H1 (cell line): ENCODE data around the gene KCTD8. TPM values are rescaled to one million over a fixed set of nuclear protein-coding genes. Genes with fewer than 3 reads are reported as not detected.

Source experiments
- CTCF ChIA-PET: fragments of 300-600 bp; sonication (Branson Sonifier 250); formaldehyde crosslinking; loops from one replicate; lab custom pipeline; 2021; ENCODE audit not compliant: partially characterized antibody; lab: Charles Lee
- POLR2A ChIA-PET: fragments of 300-600 bp; sonication (Branson Sonifier 250); formaldehyde crosslinking; loops from one replicate; lab custom pipeline; 2021; ENCODE audit warnings: inconsistent platforms; ENCODE audit not compliant: partially characterized antibody; lab: Charles Lee
- DNase-seq, 2 experiments: peaks; one replicate each; pipeline versions ENCODE4 v3.0.0 to v3.0.0-alpha.2; 2010 to 2022; ENCODE audit warnings: low spot score in 2 of 2, low read depth in 1 of 2, mixed read lengths in 1 of 2
- FAIRE-seq: peaks from 2 replicates; lab custom pipeline; 2011; peaks lifted over from hg19 to GRCh38; lab: Jason Lieb, UNC
- H2AFZ ChIP-seq: 2 replicates; pipeline ENCODE4 v1.8.1; 2012; ENCODE audit warnings: low read length, inconsistent platforms
- H2AK5ac ChIP-seq: 2 replicates; pipeline ENCODE4 v1.6.1; 2013; ENCODE audit warnings: low read depth, low read length
- H2BK120ac ChIP-seq: replicated peaks from 2 replicates; pipeline ENCODE3; 2013; ENCODE audit warnings: low read depth, low read length, inconsistent platforms
- H2BK12ac ChIP-seq: 2 replicates; pipeline ENCODE4 v1.6.1; 2013; ENCODE audit warnings: low read depth, low read length
- H2BK15ac ChIP-seq: 2 replicates; pipeline ENCODE4 v1.6.1; 2013; ENCODE audit warnings: low read length
- H2BK20ac ChIP-seq: 2 replicates; pipeline ENCODE4 v1.6.1; 2013; ENCODE audit warnings: low read length
- H2BK5ac ChIP-seq: 2 replicates; pipeline ENCODE4 v1.6.1; 2013; ENCODE audit warnings: low read depth, low read length
- H3K14ac ChIP-seq: 2 replicates; pipeline ENCODE4 v1.6.1; 2013; ENCODE audit warnings: inconsistent platforms; ENCODE audit not compliant: insufficient read length
- H3K18ac ChIP-seq: 2 replicates; pipeline ENCODE4 v1.6.1; 2013; ENCODE audit warnings: low read length; ENCODE audit errors: extremely low read depth
- H3K23ac ChIP-seq: 2 replicates; pipeline ENCODE4 v1.6.1; 2013; ENCODE audit warnings: inconsistent platforms; ENCODE audit not compliant: insufficient read length
- H3K23me2 ChIP-seq: 2 replicates; pipeline ENCODE4 v1.6.1; 2013; ENCODE audit warnings: low read depth, low read length
- H3K27ac ChIP-seq: 2 replicates; pipeline ENCODE4 v1.6.1; 2011; ENCODE audit warnings: low read depth, low read length, inconsistent platforms
- H3K27me3 ChIP-seq, 4 experiments: replicated peaks in 1 of 4; 1 replicate in 1 of 4; 2 replicates in 3 of 4; pipeline versions ENCODE4 v1.6.1 to v1.8.1; 2011 to 2013; ENCODE audit warnings: low read length in 3 of 4, mild to moderate bottlenecking in 3 of 4, inconsistent platforms in 2 of 4, mixed read lengths in 2 of 4, moderate library complexity in 1 of 4; ENCODE audit not compliant: control insufficient read depth in 3 of 4, insufficient read depth in 3 of 4; ENCODE audit errors: extremely low read depth in 1 of 4
- H3K36me3 ChIP-seq, 4 experiments: 2 replicates each; pipeline versions ENCODE4 v1.6.1 to v1.8.1; 2011 to 2013; ENCODE audit warnings: mild to moderate bottlenecking in 4 of 4, low read length in 3 of 4, moderate library complexity in 2 of 4, control low read depth in 1 of 4, inconsistent platforms in 1 of 4; ENCODE audit not compliant: insufficient read depth in 4 of 4, control insufficient read depth in 2 of 4
- H3K4ac ChIP-seq: replicated peaks from 2 replicates; pipeline ENCODE3; 2013; ENCODE audit warnings: low read length, low read depth, mixed read lengths, inconsistent platforms; ENCODE audit not compliant: insufficient read length
- H3K4me1 ChIP-seq, 4 experiments: replicated peaks in 1 of 4; 1 replicate in 1 of 4; 2 replicates in 3 of 4; pipeline versions ENCODE4 v1.6.1 to v1.8.1; 2011 to 2013; ENCODE audit warnings: low read length in 3 of 4, inconsistent platforms in 2 of 4, mixed read lengths in 1 of 4; ENCODE audit not compliant: insufficient read depth in 4 of 4, control insufficient read depth in 3 of 4
- H3K4me2 ChIP-seq, 2 experiments: 2 replicates each; pipeline versions ENCODE4 v1.6.1 to v1.8.1; 2011 to 2013; ENCODE audit warnings: low read depth in 2 of 2, low read length in 2 of 2, control low read depth in 1 of 2, inconsistent platforms in 1 of 2, mild to moderate bottlenecking in 1 of 2; ENCODE audit not compliant: insufficient read depth in 1 of 2
- H3K4me3 ChIP-seq, 4 experiments: fragments of 200-600, 300-600 bp in 1 of 4; sonication (generic), shearing (Covaris generic), sonication (Bioruptor Twin) in 1 of 4; 2 replicates each; pipeline versions ENCODE4 v1.5.1 to v1.8.1; 2011 to 2016; ENCODE audit warnings: low read length in 4 of 4, low read depth in 3 of 4, control low read depth in 2 of 4, inconsistent platforms in 2 of 4, mild to moderate bottlenecking in 2 of 4, mixed read lengths in 1 of 4, moderate library complexity in 1 of 4; ENCODE audit not compliant: insufficient read depth in 2 of 4; ENCODE audit errors: extremely low read depth in 1 of 4
- H3K56ac ChIP-seq: replicated peaks from 2 replicates; pipeline ENCODE3; 2013; ENCODE audit warnings: low read depth, mild to moderate bottlenecking, mixed read lengths, low read length, inconsistent platforms; ENCODE audit not compliant: insufficient read length
- H3K79me1 ChIP-seq: 2 replicates; pipeline ENCODE4 v1.6.1; 2013; ENCODE audit warnings: low read depth, low read length, control low read depth
- H3K79me2 ChIP-seq, 2 experiments: 2 replicates each; pipeline versions ENCODE4 v1.6.1 to v1.8.1; 2012 to 2013; ENCODE audit warnings: low read length in 2 of 2, mild to moderate bottlenecking in 2 of 2, inconsistent platforms in 1 of 2; ENCODE audit not compliant: insufficient read depth in 2 of 2, control insufficient read depth in 1 of 2
- H3K9ac ChIP-seq, 4 experiments: replicated peaks in 1 of 4; 1 replicate in 1 of 4; 2 replicates in 3 of 4; pipeline versions ENCODE4 v1.6.1 to v1.8.1; 2011 to 2013; ENCODE audit warnings: low read depth in 3 of 4, low read length in 3 of 4, control low read depth in 2 of 4, mild to moderate bottlenecking in 2 of 4, moderate library complexity in 2 of 4, inconsistent platforms in 1 of 4; ENCODE audit errors: extremely low read depth in 1 of 4
- H3K9me3 ChIP-seq, 2 experiments: 2 replicates each; pipeline versions ENCODE4 v1.6.1 to v1.8.1; 2012 to 2013; ENCODE audit warnings: mild to moderate bottlenecking in 2 of 2, moderate library complexity in 2 of 2, control low read depth in 1 of 2, inconsistent platforms in 1 of 2, low read depth in 1 of 2, low read length in 1 of 2, mixed read lengths in 1 of 2; ENCODE audit not compliant: insufficient read depth in 2 of 2
- H4K20me1 ChIP-seq, 2 experiments: replicated peaks in 1 of 2; 2 replicates each; pipeline versions ENCODE3 to v1.8.1; 2011 to 2013; ENCODE audit warnings: inconsistent platforms in 2 of 2, low read length in 2 of 2, mild to moderate bottlenecking in 1 of 2; ENCODE audit not compliant: insufficient read depth in 2 of 2, control insufficient read depth in 1 of 2
- H4K5ac ChIP-seq: 2 replicates; pipeline ENCODE4 v1.6.1; 2013; ENCODE audit warnings: low read length, low read depth, mixed read lengths, inconsistent platforms; ENCODE audit not compliant: insufficient read length
- H4K8ac ChIP-seq: 2 replicates; pipeline ENCODE4 v1.8.0; 2013; ENCODE audit warnings: mild to moderate bottlenecking, moderate library complexity, low read length, inconsistent platforms; ENCODE audit not compliant: insufficient read depth; ENCODE audit errors: extremely low read depth
- H4K91ac ChIP-seq: replicated peaks from 2 replicates; pipeline ENCODE3; 2013; ENCODE audit warnings: low read length, mixed read lengths, inconsistent platforms; ENCODE audit not compliant: insufficient read length
- ASH2L ChIP-seq: fragments of 200-600, 300-600 bp; sonication (generic); IDR thresholded peaks from one replicate; pipeline ENCODE4 v1.7.1; 2017; ENCODE audit warnings: low read length
- CHD1 ChIP-seq: IDR thresholded peaks from 2 replicates; pipeline ENCODE4 v1.6.1; 2012; ENCODE audit warnings: low read depth, low read length, improper control_type of control experiment
- CREB1 ChIP-seq: IDR thresholded peaks from 2 replicates; pipeline ENCODE4 v1.6.1; 2012; ENCODE audit warnings: inconsistent platforms
- EGR1 ChIP-seq: IDR thresholded peaks from 2 replicates; pipeline ENCODE4 v1.6.1; 2011; ENCODE audit warnings: low read depth, low read length, borderline replicate concordance
- HDAC2 ChIP-seq, 2 experiments: fragments of 300-600 bp in 1 of 2; sonication (generic) in 1 of 2; IDR thresholded peaks; 2 replicates each; pipeline ENCODE4 v1.6.1; 2011 to 2012; ENCODE audit warnings: low read depth in 2 of 2, low read length in 2 of 2, mild to moderate bottlenecking in 2 of 2, moderate library complexity in 2 of 2, borderline replicate concordance in 1 of 2, inconsistent platforms in 1 of 2
- SIRT6 ChIP-seq: IDR thresholded peaks from one replicate; pipeline ENCODE4 v1.7.1; 2012; ENCODE audit warnings: low read length, inconsistent platforms
- SP1 ChIP-seq: IDR thresholded peaks from 2 replicates; pipeline ENCODE4 v1.6.1; 2011; ENCODE audit warnings: low read depth, low read length
- TEAD4 ChIP-seq: IDR thresholded peaks from 2 replicates; pipeline ENCODE4 v1.6.1; 2012; ENCODE audit warnings: low read depth, low read length, inconsistent platforms, mixed read lengths
- WGBS, 2 experiments: shearing (Covaris generic) in 1 of 2; methylation state at CpG; one replicate each; pipeline versions ENCODE4 v1.1.6 to v1.1.7; 2013 to 2015; ENCODE audit warnings: low lambda C conversion rate in 2 of 2, mixed read lengths in 2 of 2, inconsistent platforms in 1 of 2, low coverage in 1 of 2, missing lambda C conversion rate in 1 of 2; ENCODE audit not compliant: insufficient replicate concordance in 2 of 2, insufficient coverage in 1 of 2, insufficient read length in 1 of 2; ENCODE audit errors: extremely low coverage in 1 of 2, missing lambda C conversion rate in 1 of 2; 5-methylcytosine and 5-hydroxymethylcytosine counted together
- polyA plus RNA-seq, 7 experiments: library from polyadenylated mRNA; depleted of rRNA in 3 of 7; stranded (reverse) in 5 of 7; unstranded in 2 of 7; fragments of >200 nt in 5 of 7; fragments of 200-250 nt in 2 of 7; gene quantifications; 1 replicate in 5 of 7; 2 replicates in 1 of 7; 4 replicates in 1 of 7; pipeline versions ENCODE4 v1.2.1 to v1.2.3, GENCODE V29; 2011 to 2013; ENCODE audit warnings: missing spikeins in 2 of 7, mixed read lengths in 2 of 7
- total RNA-seq: library from RNA; stranded (reverse); fragmentation: NEBNext Ultra II Directional; extraction: Animal tissue kit (Norgen Biotek cat#: 25700); gene quantifications from 2 replicates; pipeline ENCODE4 v1.2.1, GENCODE V29; 2021

KCTD8 gene
- total and polyA plus RNA-seq, 2 of the 8 experiments (the other 6 are each of a cell fraction or from before 2014, with no cell fraction given) = 2.9 to 3.7 TPM

DNA sequence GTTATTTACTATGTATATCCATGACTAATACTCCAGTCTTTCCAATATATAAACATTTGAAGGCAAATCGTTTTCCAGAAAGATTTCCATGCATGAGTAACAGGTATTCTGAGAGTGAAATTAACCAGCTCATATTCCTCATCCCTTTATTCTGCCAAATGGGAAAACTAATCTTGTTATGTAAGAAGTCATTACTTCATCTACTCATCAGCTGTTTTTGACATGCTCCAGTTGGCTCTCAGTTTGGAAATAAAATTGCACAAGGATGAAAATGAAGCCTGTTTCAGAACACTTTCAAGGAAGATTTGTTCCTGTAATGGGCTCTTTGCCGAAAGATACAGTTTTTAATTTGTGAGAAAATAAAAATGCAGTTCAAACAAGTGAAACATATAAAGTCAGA, 121.9 kb downstream of the KCTD8 start:
- no peak overlapping the region for H3K27ac ChIP-seq
- FAIRE-seq = no peak
- H2BK12ac ChIP-seq = no peak overlapping the region
- no peaks in the 10 kb centered on the region for H3K36me3 ChIP-seq
- no peak overlapping the region for H3K18ac ChIP-seq
- TF ChIP-seq CREB1 (no peak), EGR1 (no peak), ASH2L (no peak), TEAD4 (no peak), SP1 (no peak), CHD1 (no peak), SIRT6 (no peak), HDAC2 (IDR thresholded peaks at IDR 0.05; ENCODE audit: borderline replicate concordance in 1 of 2, low read depth in 2 of 2, low read length in 2 of 2) (no peak)
- 92% methylated on average over 2 of the region's 2 CpGs; no CpG with 5 or more reads in 1 of the 2 experiments for WGBS, 2 experiments
- no peaks in the 10 kb centered on the region for H3K23me2 ChIP-seq
- H2AK5ac ChIP-seq = no peak overlapping the region
- no peak overlapping the region for H4K8ac ChIP-seq
- H3K9me3 ChIP-seq = no peaks in the 10 kb centered on the region
- no peak overlapping the region for H4K5ac ChIP-seq
- no peaks in the 10 kb centered on the region for H3K79me2 ChIP-seq
- no peaks in the 10 kb centered on the region for H3K79me1 ChIP-seq
- no peak overlapping the region for H4K91ac ChIP-seq
- H3K4me3 ChIP-seq = no peak overlapping the region
- no peak overlapping the region for H3K56ac ChIP-seq
- H3K27me3 ChIP-seq = no peaks in the 10 kb centered on the region
- H3K4ac ChIP-seq = no peak overlapping the region
- peaks cover 0 to 4% (median 0%) of the 10 kb centered on the region in 4 experiments; a peak in 1 of 7 replicates for H3K4me1 ChIP-seq
- H2AFZ ChIP-seq = no peak overlapping the region
- H2BK15ac ChIP-seq = no peak overlapping the region
- no peaks in the 10 kb centered on the region for H4K20me1 ChIP-seq
- H2BK5ac ChIP-seq = no peak overlapping the region
- DNase-seq = no peak
- H3K23ac ChIP-seq = no peak overlapping the region
- H3K4me2 ChIP-seq = no peak overlapping the region
- H2BK120ac ChIP-seq = no peak overlapping the region
- H3K14ac ChIP-seq = no peak overlapping the region
- ChIA-PET CTCF (no interaction called here), POLR2A (no interaction called here)
- H3K9ac ChIP-seq = no peak overlapping the region
- H2BK20ac ChIP-seq = no peak overlapping the region
